Measurements from ENCODE around the gene CIB4.
"Not testable (repeated sequence)": the region's sequence is repeated elsewhere in the genome, so short reads cannot be mapped to it uniquely, and the experiment has no call there.

The CIB4 gene

DNA sequence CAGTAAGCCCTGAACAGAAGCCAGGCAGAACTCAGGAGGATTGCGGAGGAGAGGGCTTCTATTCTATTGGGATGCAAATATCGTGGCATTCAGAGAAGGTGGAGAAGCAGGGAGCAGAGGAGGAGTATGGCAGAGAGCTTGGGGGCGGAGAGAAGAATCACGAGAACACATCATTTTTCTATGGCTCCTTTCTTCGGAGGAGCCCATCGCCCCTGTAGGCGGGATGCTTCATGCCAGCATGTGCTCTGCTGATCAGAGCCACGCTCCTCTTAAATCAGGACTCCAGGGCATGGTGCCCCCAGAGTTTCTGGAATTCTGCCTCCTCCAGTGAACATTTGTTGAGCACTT, 71.1 kb downstream of the CIB4 start:
- DNase-seq (ENCODE audit: low read depth in 3 of 3, low spot score in 1 of 3), result no peak

DNA sequence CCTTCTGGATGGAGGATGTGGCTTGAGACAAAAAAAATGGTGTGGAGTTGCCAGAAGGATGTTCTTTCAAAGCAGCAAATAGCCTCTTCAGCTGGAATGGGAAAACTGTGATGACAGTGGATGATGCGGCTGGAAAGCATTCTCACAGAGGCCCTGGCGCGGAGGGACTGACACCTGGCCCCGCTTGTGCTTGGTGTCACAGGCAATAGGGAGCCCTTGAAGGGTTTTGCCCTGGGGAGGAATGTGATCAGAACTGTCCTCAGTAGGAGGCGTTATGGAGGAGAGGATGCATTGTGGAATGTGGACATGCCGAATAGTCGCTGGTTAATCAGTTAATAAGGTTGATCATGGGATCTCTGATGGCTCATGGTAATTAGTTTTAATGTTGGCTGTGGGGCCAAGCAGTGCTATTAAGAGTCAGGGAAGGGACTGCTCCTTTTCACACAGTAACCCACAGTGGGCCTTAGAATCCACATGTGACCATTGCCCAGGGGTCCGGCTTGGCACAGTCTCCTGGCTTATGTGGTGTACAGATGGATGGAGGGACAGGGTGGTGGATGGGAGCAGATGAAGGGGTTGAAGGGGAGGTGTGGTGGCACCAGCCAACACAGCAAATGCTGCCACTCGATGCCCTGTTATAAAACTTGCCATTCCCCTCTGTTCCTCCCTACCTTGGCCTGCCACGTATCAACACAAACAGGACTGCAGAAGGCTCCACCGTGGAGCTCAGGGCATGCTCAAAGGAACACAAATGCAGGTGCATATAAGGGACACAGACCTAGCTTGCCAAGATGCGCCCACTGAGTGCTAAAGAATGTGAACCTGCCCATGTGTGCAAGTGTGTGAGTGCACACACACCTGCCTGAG, 71.7 kb downstream of the CIB4 start:
- DNase-seq (ENCODE audit: low read depth in 3 of 3, low spot score in 1 of 3), result no peak

DNA sequence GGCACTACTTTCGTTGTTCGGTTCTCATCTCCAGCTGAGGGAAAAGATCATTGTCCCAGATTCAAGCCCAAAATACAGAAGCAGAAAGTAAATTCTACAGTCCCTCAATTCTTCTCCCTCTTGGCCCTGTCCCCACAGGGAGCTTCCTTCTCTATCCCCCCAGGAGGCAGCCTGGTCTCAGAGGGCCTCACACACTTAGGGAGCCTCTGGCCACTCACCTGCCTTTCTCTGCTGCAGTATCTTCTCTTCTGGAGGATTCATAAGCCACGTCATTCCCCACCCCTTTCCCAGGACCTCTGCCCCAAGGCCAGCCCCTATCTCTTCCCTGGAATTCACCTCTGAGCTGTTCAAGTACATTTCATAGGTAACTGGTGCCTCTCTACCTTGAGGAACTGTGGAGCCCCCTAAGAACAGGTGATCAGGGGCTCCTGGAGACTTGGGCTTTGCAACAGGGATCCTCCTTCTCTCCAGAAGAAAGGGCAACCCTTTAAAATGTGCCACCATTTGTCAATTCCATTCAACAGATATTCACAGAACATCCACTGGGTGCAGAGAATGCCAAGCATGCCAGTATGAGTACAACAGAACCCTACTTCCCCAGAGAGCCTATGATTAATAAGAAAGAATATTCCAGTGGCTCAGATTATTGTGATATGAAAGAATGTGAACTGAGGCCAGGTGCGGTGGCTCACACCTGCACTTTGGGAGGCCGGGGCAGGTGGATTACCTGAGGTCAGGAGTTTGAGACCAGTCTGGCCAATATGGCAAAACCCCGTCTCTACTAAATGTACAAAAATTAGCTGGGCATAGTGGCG, 72.9 kb downstream of the CIB4 start:
- no peak for DNase-seq (ENCODE audit: low read depth in 3 of 3, low spot score in 1 of 3)

DNA sequence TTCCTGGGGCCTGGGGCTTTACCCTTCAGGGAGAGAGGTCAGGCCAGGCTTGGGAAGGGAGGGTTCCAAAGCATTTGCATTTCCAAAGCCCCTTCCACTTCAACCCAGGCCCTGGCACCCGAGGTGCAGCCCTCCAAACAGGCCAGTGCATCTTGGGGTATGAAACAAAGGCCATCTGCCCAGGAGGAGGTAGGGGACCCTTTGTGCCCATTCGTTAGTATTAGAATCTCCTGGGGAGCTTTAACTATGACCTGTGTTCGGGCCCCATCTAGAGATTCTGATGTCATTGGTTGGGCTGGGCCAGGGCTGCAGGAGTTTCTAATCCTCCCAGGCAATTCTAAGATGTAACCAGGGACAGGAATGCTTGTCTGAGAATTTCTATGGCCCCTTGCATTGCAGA, 73.6 kb downstream of the CIB4 start:
- DNase-seq (ENCODE audit: low read depth in 3 of 3, low spot score in 1 of 3), result no peak

DNA sequence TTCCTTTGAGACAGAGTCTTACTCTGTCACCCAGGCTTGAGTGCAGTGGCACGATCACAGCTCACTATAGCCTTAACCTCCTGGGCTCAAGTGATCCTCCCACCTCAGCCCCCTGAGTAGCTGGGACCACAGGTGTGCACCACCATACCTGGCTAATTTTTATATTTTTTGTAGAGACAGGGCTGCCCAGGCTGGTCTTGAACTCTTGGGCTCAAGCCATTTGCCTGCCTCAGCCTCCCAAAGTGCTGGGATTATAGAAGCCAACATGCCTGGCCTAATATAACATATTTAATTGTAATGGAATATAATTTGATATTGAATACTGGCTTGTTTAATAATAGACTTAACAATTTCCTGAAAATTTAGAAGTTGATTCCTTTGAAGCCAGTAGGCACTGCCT, 74.4 kb downstream of the CIB4 start:
- not testable (repeated sequence) for DNase-seq (ENCODE audit: low read depth in 3 of 3, low spot score in 1 of 3)

DNA sequence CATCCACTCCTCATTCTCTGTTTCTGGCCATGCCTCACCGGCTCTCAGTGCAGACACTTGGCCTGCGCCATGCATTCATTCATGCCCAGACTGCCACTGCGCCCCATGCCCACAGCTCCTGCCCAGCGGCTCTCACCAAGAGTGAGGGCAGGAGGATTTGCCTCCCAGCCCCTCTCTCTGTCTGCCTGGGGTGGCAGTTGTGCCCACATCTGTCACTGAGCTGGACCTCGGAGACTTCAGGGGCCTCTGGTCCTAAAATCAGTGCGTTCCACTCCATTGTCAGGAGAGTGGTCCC, 75.1 kb downstream of the CIB4 start:
- DNase-seq (ENCODE audit: low read depth in 3 of 3, low spot score in 1 of 3), result no peak

DNA sequence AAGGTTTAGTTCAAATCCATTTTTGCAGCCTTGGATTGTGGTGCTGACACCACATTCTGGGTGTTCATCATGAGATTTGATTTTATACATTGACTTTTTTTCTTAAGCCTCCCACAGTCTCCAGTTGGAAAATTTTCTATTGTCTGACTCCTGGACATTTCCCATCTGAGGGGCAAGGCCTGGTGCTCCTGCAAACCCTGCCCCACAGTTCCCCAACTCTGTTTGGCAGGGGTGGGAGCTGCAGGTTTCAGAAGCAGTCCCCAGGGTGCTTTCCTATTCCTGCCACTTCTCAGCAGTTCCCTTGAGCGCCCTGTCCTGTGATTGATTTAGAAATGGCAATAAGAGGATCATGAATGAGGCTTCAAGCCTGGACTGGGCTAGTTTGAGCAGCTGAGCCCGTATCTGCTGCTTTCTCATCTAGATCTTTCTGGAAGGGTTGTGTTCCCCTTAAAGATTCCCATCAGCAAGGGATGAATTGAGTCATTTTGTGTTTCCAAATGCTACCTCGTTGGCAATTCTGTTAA, 77.0 kb downstream of the CIB4 start:
- no peak for DNase-seq (ENCODE audit: low read depth in 3 of 3, low spot score in 1 of 3)

DNA sequence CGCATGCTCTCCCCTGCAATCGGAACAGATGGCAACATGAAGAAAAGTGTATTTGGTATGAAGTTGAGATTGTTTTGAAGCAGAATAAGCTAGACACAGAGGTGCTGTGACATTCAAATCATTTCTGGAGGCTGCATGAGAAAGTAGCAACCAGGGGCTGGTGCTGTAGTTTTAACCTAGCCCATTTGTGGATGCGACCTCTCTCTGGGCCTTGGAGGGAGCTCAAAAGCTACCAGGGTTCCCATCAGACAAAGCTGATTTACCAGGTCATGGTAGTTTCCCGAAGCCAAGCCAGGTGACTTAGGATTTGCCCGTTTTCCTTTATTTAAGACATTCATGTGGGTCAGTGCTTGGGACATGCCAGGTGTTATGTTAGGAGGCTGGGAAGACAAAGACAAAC, 77.5 kb downstream of the CIB4 start:
- DNase-seq (ENCODE audit: low read depth in 3 of 3, low spot score in 1 of 3), result no peak

DNA sequence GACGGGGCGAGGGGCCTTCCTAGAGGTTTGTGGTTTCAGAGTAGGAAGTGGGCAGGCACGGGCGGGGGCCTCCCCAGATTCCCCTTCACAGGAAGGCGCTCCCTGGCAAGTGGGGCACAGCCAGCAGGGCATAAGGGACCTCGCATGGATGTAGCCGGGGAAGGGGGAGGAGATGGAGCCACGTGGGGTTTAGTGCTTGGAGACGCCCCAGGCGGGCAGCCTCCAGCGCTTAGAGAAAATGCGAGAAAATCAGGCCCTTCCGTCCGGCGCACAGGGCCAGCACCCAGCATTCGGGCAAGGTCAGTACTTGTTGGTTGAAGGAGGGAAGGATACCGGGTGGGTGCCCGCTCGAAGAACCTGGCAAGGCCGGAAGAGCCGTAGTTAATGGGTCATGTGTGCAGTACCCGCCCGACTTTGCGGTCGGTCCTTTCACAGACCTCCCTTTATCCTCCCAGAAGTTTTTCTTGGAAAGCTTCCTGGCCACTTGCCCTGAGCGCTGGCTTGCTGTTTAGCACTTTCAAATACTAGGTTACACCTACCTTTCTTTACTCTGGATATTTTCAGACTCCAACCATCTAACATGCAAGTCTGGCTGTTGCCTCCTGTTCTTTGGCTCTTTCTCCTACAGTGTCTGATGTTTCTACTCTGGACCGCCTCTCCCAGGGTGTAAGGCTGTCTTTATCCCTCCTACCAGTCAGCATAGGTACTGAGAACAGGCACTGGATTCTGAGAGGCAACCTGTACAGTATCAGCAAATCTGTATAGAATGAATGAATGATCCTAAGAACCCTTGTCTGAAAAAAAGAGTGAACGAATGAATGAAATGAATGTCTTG, 78.1 kb downstream of the CIB4 start:
- DNase-seq (ENCODE audit: low read depth in 3 of 3, low spot score in 1 of 3), result no peak

DNA sequence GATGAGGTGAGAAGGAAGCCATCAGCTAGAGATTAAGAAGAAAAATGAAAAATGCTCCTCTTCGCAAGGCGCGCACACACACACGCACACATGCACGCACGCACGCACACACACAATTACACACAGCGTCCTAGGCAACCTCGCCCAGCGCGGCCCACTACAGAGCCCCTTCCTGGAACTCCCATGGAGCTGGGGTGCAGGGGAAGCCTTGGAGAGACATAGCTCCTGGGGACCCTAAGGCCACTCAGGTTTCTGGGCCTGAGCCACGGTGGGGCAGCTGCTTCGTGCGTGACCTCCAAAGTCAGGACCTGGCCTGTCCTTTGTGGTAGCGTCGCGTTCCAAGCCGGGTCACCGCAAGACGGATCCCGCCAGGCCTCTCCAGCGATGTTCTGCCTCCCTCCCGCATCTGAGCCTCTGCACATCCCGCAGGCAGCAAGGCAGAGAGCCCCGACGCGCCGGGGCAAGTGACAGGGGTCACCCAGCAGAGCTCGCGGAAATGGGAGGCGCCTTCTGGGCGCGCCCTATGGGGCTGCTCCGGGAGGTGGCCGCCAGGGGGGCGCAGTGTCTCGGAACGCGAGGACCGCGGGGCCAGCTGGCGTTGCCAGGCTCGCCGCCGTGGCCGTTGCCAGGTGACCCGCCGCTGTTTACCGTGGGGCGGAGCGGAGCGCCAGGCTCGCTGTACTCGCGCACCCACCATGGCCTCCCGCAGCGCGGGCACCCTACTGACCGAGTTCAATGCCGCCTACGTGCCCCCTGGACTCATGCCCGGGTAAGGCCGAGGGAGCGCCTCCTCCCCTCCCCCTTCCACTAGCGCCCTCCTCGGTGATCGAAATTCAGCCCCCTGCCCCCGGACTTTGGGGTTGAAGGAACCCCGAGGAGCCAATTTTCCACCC, 79.0 kb downstream of the CIB4 start:
- DNase-seq (ENCODE audit: low read depth in 3 of 3, low spot score in 1 of 3), result no peak

DNA sequence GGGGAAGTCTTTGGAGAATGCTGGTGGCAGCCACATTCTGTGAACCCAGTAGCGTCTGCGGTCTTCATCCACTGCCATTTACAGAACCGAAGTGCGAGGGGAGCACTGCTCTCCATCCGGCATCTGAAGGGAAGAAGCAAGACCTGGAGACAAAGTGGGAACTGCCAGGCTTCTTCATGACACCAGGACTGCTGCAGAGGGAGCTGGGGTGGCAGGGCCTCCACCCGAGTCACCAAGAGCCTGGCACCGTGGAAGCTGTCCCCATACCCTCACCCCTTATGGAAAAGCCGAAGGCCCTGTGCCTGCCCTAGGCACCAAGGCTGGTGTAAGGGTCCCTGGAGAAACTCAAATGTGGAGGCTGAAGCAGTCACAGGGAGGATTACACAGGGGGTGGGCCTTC, 79.8 kb downstream of the CIB4 start:
- no peak for DNase-seq (ENCODE audit: low read depth in 3 of 3, low spot score in 1 of 3)

DNA sequence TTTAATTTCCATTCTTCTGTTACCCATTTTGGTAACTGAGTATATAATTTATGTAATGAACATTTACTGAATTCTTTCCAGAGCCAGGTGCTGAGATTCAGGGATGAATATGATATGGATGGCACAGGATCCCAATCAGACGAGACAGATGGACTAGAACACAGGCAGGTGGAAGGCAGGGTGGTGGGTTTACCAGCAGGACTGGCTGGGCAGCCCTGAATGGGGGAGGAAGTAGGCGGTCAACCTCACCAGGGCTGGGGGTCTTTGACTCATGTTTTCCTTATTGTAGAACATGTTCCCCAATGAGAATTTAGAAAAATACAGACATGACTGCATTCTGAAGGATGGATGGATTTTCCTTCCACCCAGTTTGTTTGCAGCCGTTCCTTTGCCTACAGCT, 80.3 kb downstream of the CIB4 start:
- DNase-seq (ENCODE audit: low read depth in 3 of 3, low spot score in 1 of 3), result no peak

DNA sequence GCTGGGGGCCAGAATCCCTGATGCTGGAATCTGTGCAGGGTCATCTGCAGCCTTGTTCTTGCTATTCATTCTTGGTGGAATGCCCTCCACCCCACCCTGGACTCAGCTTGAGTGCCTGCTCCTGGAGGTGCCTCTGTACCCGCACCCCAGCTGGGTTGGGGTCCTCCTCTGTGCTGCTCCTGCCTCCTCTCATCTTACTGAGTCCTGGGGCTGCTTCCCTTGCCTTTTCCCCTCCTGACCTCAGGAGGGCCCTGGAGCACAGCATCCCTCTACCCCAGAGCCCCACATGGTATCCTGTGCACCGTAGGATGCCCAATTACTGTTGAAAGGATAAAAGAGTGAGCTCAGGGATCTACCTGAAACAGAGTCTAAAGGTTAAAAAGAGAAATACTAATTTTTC, 81.6 kb downstream of the CIB4 start:
- no peak for DNase-seq (ENCODE audit: low read depth in 3 of 3, low spot score in 1 of 3)

DNA sequence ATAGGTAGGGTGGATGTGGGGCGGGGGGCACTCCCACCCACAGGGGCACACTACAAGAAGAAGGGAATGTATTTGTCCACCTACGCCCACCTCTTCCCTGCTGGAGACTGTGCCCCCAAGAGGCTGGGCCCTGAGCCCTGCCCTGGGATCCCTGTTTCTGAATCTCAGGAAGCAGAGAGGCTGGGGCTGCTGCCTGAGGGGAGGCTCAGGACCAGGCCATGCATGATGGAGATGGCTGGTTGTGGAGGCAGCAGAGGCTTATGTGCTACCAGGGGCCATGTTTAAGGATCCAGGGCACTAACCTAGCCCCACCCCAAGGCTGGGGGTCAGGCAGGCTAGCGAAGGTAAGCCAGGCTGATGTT, 82.1 kb downstream of the CIB4 start:
- DNase-seq (ENCODE audit: low read depth in 3 of 3, low spot score in 1 of 3), result no peak

DNA sequence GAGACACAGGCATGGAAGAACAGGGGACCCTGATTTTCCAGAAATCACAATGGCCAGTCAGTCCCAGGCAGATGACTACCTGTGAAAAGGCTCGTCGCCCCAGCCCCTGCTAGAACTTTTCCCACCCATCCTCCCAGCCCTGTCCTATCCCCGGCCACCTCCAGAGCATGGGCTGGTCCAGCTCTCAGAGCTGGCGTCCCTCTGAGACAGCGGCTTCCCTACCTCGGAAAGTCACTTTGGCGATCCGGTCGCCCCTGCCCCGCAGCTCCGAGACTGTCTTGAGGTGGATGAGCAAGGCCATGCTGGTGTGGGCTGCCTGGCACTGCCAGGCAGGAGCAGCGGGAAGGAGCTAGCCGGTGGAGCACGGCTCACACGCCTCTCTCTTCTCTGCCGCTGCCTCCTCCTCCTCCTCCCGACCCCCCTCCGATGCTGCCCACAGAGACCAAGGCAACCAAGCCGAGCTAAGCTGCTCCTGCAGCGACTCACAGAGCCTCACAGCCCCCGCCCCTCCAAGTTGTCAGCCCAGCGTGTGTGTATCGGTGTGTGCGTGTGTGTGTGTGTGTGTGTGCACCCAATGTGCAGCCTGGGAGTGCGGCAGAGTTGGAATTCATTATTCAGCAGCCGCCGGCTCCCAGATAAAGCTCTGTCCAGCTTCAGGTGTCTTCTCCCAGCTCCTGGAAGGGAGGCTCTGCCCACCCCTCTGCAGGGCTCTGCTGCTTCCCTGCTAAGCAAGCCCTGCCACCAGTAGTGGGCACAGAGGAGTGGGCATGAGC, 82.7 kb downstream of the CIB4 start:
- DNase-seq (ENCODE audit: low read depth in 3 of 3, low spot score in 1 of 3), result no peak

DNA sequence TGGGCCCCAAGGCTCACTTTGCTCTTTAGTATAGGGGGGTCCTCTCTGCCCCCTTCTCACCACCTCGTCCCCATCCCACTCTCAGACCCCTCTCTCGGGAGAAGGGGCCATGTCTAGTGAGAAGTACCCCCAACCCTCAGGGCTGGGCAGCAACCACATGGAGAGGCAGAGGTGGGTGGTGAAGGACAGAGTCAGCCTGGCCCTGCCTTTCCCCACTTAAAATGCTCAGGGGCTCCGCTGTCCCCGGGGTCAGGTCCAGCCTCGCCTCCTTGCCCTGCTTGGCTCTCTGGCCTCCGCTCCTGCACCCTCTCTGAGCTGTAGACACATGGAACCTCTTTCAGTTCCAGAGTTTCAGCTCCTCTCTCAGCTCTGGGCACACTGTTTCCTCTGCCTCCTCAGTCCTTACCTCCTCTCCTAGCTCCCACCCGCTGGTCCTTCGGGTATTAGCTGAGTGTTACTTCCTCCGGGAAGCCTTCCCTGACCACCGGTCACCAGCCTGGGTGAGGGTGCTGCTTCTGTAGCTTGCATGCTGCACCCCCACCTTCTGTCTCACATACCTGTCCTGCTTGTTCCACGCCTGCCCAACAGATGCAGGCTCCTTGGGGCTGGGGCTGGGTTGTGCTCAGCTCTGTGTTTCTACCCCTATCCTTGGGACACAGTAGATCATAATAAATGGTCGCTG, 83.8 kb downstream of the CIB4 start:
- DNase-seq (ENCODE audit: low read depth in 3 of 3, low spot score in 1 of 3), result no peak

DNA sequence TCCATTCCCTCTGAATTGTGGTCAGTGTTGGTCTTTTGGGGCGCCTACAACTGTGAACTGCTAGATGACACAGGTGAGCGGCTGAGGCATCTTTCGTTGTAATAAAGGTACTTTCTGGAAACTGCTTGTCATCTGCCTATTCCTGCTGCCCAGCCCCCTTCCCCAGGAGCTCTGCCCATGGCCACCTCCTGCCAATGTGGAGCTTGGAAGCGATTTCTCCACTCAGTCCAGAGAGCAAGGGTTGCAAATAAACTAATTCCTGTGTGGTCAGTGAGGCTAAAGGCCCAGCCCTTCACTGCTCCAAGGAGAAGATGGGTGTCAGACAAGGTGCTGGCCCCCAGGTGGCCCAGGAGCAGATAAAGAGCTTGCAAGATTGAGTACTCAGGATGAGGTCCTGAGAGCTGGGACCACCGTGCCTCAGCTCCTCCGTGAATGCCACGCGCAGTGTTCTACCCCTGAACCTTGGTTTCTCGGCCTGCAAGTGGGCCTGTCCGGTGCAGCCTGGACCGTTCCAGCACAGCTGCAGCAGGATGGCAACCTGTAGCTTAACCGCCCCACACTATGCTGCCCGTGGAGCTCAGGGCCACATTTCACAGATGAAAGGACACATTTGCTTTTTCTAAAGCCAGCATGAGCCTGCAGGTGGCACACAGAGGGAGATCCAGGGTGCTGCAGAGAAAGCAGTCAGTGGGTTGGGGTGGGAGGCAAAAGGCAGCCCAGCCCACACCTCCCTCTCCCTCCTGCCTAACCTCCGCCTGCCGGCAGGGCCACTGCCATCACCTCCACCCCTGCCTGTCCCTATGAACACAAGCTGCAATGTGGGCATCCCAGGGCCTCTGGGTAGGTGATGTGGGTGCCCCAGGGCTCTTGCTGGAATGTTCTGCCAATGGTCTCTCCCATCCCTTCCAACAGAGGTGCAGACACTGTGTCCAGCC, 84.6 kb downstream of the CIB4 start:
- no peak for DNase-seq (ENCODE audit: low read depth in 3 of 3, low spot score in 1 of 3)
